Mucosa of stomach (tissue), 1 donor: ENCODE measurements around the gene RGL3.
"Not testable (repeated sequence)": the region's sequence is repeated elsewhere in the genome, so short reads cannot be mapped to it uniquely, and the experiment has no call there.

Experiments
- H3K27me3 ChIP-seq: one replicate; pipeline ENCODE4 v1.7.0; 2013; ENCODE audit warnings: mild to moderate bottlenecking, low read length; ENCODE audit not compliant: control insufficient read depth, insufficient read depth
- H3K36me3 ChIP-seq: one replicate; pipeline ENCODE4 v1.7.0; 2013; ENCODE audit warnings: low read length; ENCODE audit not compliant: control insufficient read depth, insufficient read depth
- H3K4me1 ChIP-seq: one replicate; pipeline ENCODE4 v1.7.0; 2013; ENCODE audit warnings: mild to moderate bottlenecking, low read length; ENCODE audit not compliant: control insufficient read depth, insufficient read depth
- H3K4me3 ChIP-seq: one replicate; pipeline ENCODE4 v1.7.0; 2013; ENCODE audit warnings: low read length
- H3K9ac ChIP-seq: one replicate; pipeline ENCODE4 v1.7.0; 2013; ENCODE audit warnings: mild to moderate bottlenecking, low read length, moderate library complexity
- H3K9me3 ChIP-seq: one replicate; pipeline ENCODE4 v1.7.0; 2013; ENCODE audit warnings: mild to moderate bottlenecking, low read length, moderate library complexity; ENCODE audit not compliant: control insufficient read depth
- donor health status: Pancreatic carcinoma.

The RGL3 gene

GRCh38 chr19:11408591-11408990 is 10.5 kb downstream of the RGL3 start:
- no peaks in the 10 kb centered on the region for H3K36me3 ChIP-seq
- H3K9ac ChIP-seq = no peak overlapping the region
- no peaks in the 10 kb centered on the region for H3K9me3 ChIP-seq
- no peak overlapping the region for H3K4me3 ChIP-seq
- no peaks in the 10 kb centered on the region for H3K27me3 ChIP-seq
- no peaks in the 10 kb centered on the region for H3K4me1 ChIP-seq

- H3K36me3 ChIP-seq, H3K4me3 ChIP-seq, H3K27me3 ChIP-seq, H3K9ac ChIP-seq, H3K9me3 ChIP-seq, H3K4me1 ChIP-seq: not testable (repeated sequence)
Measured at GRCh38 chr19:11406703-11407236, 12.3 kb downstream of the RGL3 start.

- H3K36me3 ChIP-seq = no peaks in the 10 kb centered on the region
- H3K9ac ChIP-seq = no peak overlapping the region
- no peaks in the 10 kb centered on the region for H3K4me1 ChIP-seq
- no peaks in the 10 kb centered on the region for H3K9me3 ChIP-seq
- no peak overlapping the region for H3K4me3 ChIP-seq
- no peaks in the 10 kb centered on the region for H3K27me3 ChIP-seq
Measured at GRCh38 chr19:11405846-11406643, 13.1 kb downstream of the RGL3 start.

GRCh38 chr19:11404588-11405222 is 14.4 kb downstream of the RGL3 start:
- no peaks in the 10 kb centered on the region for H3K9me3 ChIP-seq
- no peaks in the 10 kb centered on the region for H3K27me3 ChIP-seq
- H3K4me3 ChIP-seq = no peak overlapping the region
- no peaks in the 10 kb centered on the region for H3K36me3 ChIP-seq
- H3K9ac ChIP-seq = no peak overlapping the region
- H3K4me1 ChIP-seq = no peaks in the 10 kb centered on the region

GRCh38 chr19:11401808-11402543 is 17.1 kb downstream of the RGL3 start:
- H3K4me3 ChIP-seq = no peak overlapping the region
- no peaks in the 10 kb centered on the region for H3K27me3 ChIP-seq
- H3K36me3 ChIP-seq = no peaks in the 10 kb centered on the region
- H3K4me1 ChIP-seq = no peaks in the 10 kb centered on the region
- H3K9ac ChIP-seq = no peak overlapping the region
- H3K9me3 ChIP-seq = no peaks in the 10 kb centered on the region

GRCh38 chr19:11400798-11401197 is 18.3 kb downstream of the RGL3 start:
- no peaks in the 10 kb centered on the region for H3K27me3 ChIP-seq
- H3K9me3 ChIP-seq = no peaks in the 10 kb centered on the region
- H3K4me1 ChIP-seq = no peaks in the 10 kb centered on the region
- H3K36me3 ChIP-seq = no peaks in the 10 kb centered on the region
- H3K9ac ChIP-seq = no peak overlapping the region
- H3K4me3 ChIP-seq = no peak overlapping the region

- no peak overlapping the region for H3K9ac ChIP-seq
- H3K9me3 ChIP-seq = no peaks in the 10 kb centered on the region
- H3K27me3 ChIP-seq = no peaks in the 10 kb centered on the region
- H3K36me3 ChIP-seq = no peaks in the 10 kb centered on the region
- no peaks in the 10 kb centered on the region for H3K4me1 ChIP-seq
- no peak overlapping the region for H3K4me3 ChIP-seq
Measured at GRCh38 chr19:11399667-11400066, 19.4 kb downstream of the RGL3 start.

GRCh38 chr19:11397089-11397610 is 22.0 kb downstream of the RGL3 start:
- Histone ChIP-seq H3K9ac (no peak overlapping the region), H3K4me1 (no peaks in the 10 kb centered on the region), H3K27me3 (no peaks in the 10 kb centered on the region), H3K36me3 (no peaks in the 10 kb centered on the region), H3K4me3 (no peak overlapping the region), H3K9me3 (no peaks in the 10 kb centered on the region)

- no peak overlapping the region for H3K9ac ChIP-seq
- no peak overlapping the region for H3K4me3 ChIP-seq
- H3K9me3 ChIP-seq = no peaks in the 10 kb centered on the region
Measured at GRCh38 chr19:11390933-11391680, 28.0 kb downstream of the RGL3 start.

GRCh38 chr19:11390359-11390758 is 28.8 kb downstream of the RGL3 start:
- Histone ChIP-seq H3K4me3 (no peak overlapping the region), H3K27me3 (no peaks in the 10 kb centered on the region), H3K9me3 (no peaks in the 10 kb centered on the region), H3K4me1 (no peaks in the 10 kb centered on the region), H3K9ac (no peak overlapping the region), H3K36me3 (no peaks in the 10 kb centered on the region)

More at GRCh38 chr19:11390933-11391680, 28.0 kb downstream of the RGL3 start:
- Histone ChIP-seq H3K36me3 (no peaks in the 10 kb centered on the region), H3K4me1 (no peaks in the 10 kb centered on the region), H3K27me3 (no peaks in the 10 kb centered on the region)

GRCh38 chr19:11387162-11388034 is 31.7 kb downstream of the RGL3 start:
- peaks cover 20% of the 10 kb centered on the region for H3K4me1 ChIP-seq
- no peak overlapping the region for H3K9ac ChIP-seq
- peaks cover 11% of the 10 kb centered on the region for H3K27me3 ChIP-seq
- no peaks in the 10 kb centered on the region for H3K36me3 ChIP-seq
- no peaks in the 10 kb centered on the region for H3K9me3 ChIP-seq
- H3K4me3 ChIP-seq = no peak overlapping the region
